Duodenal mucosa (tissue), 2 donors: ENCODE results near the gene EXOC7.

Source experiments
- H3K27ac ChIP-seq: one replicate; pipeline ENCODE4 v1.7.0; 2013; ENCODE audit warnings: low read depth, low read length
- H3K27me3 ChIP-seq, 2 donors: one replicate each; pipeline ENCODE4 v1.7.0; 2013; ENCODE audit warnings: low read length in 2 of 2, control low read depth in 1 of 2; ENCODE audit not compliant: insufficient read depth in 2 of 2, control insufficient read depth in 1 of 2
- H3K36me3 ChIP-seq, 2 donors: one replicate each; pipeline ENCODE4 v1.7.0; 2013; ENCODE audit warnings: low read length in 2 of 2, control low read depth in 1 of 2; ENCODE audit not compliant: insufficient read depth in 2 of 2, control insufficient read depth in 1 of 2
- H3K4me1 ChIP-seq, 2 donors: one replicate each; pipeline ENCODE4 v1.7.0; 2013; ENCODE audit warnings: low read length in 2 of 2, control low read depth in 1 of 2; ENCODE audit not compliant: insufficient read depth in 2 of 2, control insufficient read depth in 1 of 2
- H3K4me3 ChIP-seq, 2 donors: one replicate each; pipeline ENCODE4 v1.7.0; 2013; ENCODE audit warnings: low read length in 2 of 2, low read depth in 1 of 2
- H3K9ac ChIP-seq, 2 donors: one replicate each; pipeline ENCODE4 v1.7.0; 2013; ENCODE audit warnings: low read length in 2 of 2, low read depth in 1 of 2
- H3K9me3 ChIP-seq, 2 donors: one replicate each; pipeline ENCODE4 v1.7.0; 2013; ENCODE audit warnings: low read length in 2 of 2, control low read depth in 1 of 2; ENCODE audit not compliant: control insufficient read depth in 1 of 2

The EXOC7 gene, protein sequence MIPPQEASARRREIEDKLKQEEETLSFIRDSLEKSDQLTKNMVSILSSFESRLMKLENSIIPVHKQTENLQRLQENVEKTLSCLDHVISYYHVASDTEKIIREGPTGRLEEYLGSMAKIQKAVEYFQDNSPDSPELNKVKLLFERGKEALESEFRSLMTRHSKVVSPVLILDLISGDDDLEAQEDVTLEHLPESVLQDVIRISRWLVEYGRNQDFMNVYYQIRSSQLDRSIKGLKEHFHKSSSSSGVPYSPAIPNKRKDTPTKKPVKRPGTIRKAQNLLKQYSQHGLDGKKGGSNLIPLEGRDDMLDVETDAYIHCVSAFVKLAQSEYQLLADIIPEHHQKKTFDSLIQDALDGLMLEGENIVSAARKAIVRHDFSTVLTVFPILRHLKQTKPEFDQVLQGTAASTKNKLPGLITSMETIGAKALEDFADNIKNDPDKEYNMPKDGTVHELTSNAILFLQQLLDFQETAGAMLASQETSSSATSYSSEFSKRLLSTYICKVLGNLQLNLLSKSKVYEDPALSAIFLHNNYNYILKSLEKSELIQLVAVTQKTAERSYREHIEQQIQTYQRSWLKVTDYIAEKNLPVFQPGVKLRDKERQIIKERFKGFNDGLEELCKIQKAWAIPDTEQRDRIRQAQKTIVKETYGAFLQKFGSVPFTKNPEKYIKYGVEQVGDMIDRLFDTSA

DNA sequence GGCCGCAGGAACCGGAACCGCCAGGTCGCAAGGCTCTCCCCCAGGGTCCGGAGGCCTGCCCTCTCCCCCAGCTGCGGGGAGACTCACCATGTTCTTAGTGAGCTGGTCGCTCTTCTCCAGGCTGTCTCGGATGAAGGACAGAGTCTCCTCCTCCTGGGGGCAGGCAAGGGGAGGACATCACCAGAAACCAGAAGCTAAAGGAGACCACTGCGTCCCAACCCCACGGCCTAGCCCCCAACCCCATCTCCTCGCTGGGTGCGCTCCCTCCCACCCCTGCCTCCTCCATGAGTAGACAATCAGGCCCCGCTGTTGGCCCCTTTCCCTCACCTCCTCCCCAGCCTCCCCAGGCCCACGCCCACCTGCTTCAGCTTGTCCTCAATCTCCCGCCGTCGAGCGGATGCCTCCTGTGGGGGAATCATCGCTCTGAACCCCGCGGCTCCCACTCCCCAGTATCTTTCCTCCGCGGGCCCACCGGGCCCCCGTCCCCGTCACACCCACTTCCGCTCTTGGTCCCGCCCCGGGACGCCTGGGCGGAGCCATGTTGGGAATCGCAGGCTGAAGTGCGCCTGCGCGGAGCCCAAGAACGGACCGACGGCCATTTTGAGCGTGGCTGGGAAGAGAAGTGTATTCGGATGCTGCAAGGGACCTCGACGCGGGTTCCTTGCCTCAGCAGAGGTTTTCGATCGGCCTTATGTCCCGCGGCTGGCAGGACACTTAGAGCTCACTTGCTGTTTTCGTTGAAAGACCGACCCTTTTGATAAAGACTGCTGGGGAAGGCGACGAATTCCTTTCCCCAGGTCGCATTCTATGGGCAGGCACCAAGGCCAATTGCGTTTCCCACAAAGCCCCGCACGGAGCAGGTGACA lies at the start of gene EXOC7:
Gene EXOC7 (minus strand): TSS at position 514 of the 866 bp plus-strand sequence. CDS start 95 bp downstream, at position 419.
- H3K27ac ChIP-seq, result peak within 1 kb of the TSS; percentile 43
- H3K4me1 ChIP-seq, result peaks cover 15 to 16% of the 10 kb centered on the region in 2 donors
- H3K9ac ChIP-seq, result peak within 1 kb of the TSS; percentile 80 to 87
- peaks cover 11 to 24% of the 10 kb centered on the region in 2 donors for H3K36me3 ChIP-seq
- H3K9me3 ChIP-seq, result no peaks in the 10 kb centered on the region
- no peaks in the 10 kb centered on the region for H3K27me3 ChIP-seq
- peak within 1 kb of the TSS; percentile 79 to 91 for H3K4me3 ChIP-seq

DNA sequence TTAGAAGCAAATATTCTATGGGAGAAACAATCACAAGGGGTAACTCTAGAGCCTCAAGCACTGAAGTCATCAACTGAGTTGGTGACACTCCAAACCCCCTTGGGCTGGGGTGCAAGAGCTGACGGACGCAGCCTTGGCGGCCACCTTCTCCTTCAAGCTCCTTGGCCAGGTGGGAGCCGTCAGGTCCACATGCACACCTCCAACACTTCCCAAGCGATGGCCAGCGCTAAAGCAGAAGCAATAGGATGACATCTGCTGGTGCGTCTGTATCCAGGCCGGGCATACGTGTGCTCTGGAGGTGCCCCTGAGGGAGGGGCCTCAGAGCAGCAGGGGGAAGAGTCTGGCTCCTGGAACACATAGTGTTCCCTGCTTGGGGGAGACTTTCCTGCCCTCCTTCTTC lies 49.6 kb upstream of the EXOC7 start:
- H3K36me3 ChIP-seq, result peaks cover 10 to 48% of the 10 kb centered on the region in 2 donors
- no peaks in the 10 kb centered on the region for H3K9me3 ChIP-seq
- no peaks in the 10 kb centered on the region for H3K4me1 ChIP-seq
- H3K9ac ChIP-seq, result no peak overlapping the region
- no peak overlapping the region for H3K27ac ChIP-seq
- H3K4me3 ChIP-seq, result no peak overlapping the region
- no peaks in the 10 kb centered on the region for H3K27me3 ChIP-seq

DNA sequence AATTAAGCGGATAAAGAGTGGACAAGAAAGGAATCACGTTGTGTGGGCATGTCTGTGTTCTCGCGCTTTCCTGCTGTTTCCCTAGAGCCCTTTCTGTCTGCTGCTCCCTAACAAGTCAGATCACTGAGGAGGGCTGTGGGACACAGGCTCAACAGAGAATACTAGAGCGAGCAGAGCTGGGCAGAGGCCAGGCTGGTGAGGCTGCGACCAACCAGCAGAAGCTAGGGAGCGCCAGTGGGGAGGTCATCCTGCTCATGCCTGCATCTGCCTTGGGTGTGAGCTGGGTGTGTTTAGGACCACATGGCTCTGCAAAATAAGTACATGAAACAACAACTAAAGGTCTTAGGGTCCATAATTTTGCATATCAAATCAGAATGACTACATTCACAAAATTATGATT lies 49.0 kb upstream of the EXOC7 start:
- no peak overlapping the region for H3K4me3 ChIP-seq
- no peak overlapping the region for H3K9ac ChIP-seq
- no peak overlapping the region for H3K27ac ChIP-seq
- peaks cover 8 to 43% of the 10 kb centered on the region in 2 donors for H3K36me3 ChIP-seq
- no peaks in the 10 kb centered on the region for H3K27me3 ChIP-seq
- H3K4me1 ChIP-seq, result no peaks in the 10 kb centered on the region
- no peaks in the 10 kb centered on the region for H3K9me3 ChIP-seq

DNA sequence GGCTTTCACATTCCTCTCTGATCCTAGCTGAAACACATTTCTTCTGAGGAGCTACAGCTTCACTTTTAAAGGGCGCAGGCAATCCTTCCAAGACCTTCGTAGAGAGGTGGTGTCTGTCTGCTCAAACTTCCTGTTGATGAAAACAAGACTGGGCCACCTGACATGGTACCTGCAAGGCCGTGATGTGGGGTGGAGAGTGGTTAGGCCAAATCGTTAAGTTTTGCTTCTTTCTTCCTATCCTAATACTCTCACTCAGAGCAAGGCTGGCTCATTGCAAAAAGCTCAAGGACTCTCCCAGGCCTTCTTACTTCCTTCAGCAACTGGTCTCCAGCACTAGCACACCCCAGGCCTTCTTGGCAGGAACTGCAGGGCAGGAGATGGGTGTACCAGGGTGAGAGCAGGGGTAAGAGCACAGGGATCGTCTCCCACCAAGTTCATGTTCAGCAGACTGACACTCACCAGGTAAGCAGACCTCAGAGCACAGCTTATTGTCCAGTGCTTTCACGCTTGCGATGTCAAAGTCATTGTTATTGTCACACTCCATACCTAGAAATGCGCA lies 48.4 kb upstream of the EXOC7 start:
- Histone ChIP-seq H3K4me1 (no peaks in the 10 kb centered on the region), H3K9ac (no peak overlapping the region), H3K4me3 (no peak overlapping the region), H3K27ac (no peak overlapping the region), H3K9me3 (no peaks in the 10 kb centered on the region), H3K27me3 (no peaks in the 10 kb centered on the region), H3K36me3 (peaks cover 8 to 43% of the 10 kb centered on the region in 2 donors)

DNA sequence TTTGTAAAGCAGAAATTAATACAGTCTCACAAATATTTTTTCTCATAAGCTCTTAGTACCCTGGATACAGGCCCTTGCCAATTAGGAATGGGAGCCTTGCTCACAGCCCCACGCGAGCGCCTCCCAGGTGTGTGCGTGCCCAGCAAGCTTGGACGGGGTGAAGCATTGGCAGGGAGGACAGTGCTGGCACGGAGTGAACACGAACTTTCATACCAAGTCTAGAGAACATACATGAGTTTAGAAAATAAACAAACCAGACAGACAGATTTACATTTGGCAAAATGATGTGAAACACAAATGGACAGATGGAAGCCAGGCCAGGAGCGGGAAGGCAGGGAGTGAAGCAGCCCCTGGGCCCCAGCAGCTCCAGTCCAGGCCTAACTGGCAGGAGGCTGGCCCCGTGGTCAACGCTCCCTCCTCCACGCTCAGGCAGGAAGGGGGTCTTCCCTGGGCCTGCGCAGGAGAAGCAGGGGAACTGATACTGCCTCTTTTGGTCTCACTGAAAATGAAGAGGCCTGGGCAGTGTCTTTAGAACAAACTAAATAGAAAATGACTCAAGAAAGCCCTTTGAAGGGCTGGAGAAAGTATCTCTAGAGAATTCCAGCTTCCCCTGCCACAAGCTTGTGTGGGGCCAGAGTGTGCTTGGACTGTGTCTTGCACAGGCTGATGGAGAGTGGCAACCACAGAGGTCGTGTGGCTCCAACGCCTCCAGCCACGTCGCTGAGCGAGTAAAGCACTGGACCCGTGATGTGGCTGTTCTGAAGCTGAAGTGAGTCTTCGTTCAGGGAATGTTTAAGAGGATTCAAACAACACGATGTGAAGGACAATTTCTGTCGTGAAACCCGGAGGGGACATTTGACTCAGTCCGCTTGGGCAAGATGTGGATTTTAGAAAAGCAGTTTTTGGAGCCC lies 47.4 kb upstream of the EXOC7 start:
- Histone ChIP-seq H3K4me3 (no peak overlapping the region), H3K9me3 (no peaks in the 10 kb centered on the region), H3K27ac (no peak overlapping the region), H3K36me3 (peaks cover 8 to 48% of the 10 kb centered on the region in 2 donors), H3K9ac (no peak overlapping the region), H3K27me3 (no peaks in the 10 kb centered on the region), H3K4me1 (peaks cover 1 to 2% of the 10 kb centered on the region in 2 donors)

DNA sequence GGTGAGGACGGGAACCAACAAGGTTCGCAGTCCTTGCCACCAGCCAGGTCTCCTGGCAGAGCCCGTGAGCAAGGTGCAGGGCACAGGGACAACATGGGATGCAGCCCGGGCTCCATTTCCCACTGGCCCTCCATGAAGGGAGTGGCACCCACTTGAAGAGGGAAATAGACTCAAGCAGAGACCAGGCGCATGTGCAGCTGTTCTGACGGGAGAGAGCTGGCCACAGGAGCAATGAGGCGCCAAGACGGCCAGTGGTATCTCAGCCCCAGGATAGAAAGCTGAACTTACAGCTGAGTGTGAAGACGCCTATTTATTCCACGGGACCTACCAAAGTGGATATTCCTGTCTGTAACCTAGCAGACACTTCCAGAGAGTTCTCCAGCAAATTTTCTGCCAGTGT lies 45.6 kb upstream of the EXOC7 start:
- H3K9ac ChIP-seq, result no peak overlapping the region
- H3K27ac ChIP-seq, result no peak overlapping the region
- H3K4me3 ChIP-seq, result no peak overlapping the region
- no peaks in the 10 kb centered on the region for H3K9me3 ChIP-seq
- peaks cover 7 to 13% of the 10 kb centered on the region in 2 donors for H3K4me1 ChIP-seq
- H3K27me3 ChIP-seq, result no peaks in the 10 kb centered on the region
- peaks cover 2 to 39% of the 10 kb centered on the region in 2 donors for H3K36me3 ChIP-seq

DNA sequence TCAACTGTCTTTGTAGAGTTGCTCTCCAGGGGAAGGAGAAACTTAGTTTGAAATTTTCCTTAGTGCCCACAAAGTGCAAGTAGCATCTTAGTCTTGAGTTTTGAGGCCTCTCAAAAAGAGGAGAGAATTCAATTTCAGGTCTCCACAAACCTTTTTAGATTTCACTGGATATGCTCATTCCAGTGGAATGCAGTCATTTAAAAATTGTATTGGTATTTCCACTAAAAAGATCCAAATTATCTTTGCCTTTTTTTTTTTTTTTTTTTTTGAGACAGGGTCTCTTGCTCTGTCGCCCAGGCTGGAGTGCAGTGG lies 44.4 kb upstream of the EXOC7 start:
- Histone ChIP-seq H3K27ac (no peak overlapping the region), H3K27me3 (no peaks in the 10 kb centered on the region), H3K36me3 (peaks cover 0 to 33% of the 10 kb centered on the region in 2 donors), H3K4me3 (no peak overlapping the region), H3K9ac (no peak overlapping the region), H3K4me1 (peaks cover 7 to 16% of the 10 kb centered on the region in 2 donors), H3K9me3 (no peaks in the 10 kb centered on the region)

DNA sequence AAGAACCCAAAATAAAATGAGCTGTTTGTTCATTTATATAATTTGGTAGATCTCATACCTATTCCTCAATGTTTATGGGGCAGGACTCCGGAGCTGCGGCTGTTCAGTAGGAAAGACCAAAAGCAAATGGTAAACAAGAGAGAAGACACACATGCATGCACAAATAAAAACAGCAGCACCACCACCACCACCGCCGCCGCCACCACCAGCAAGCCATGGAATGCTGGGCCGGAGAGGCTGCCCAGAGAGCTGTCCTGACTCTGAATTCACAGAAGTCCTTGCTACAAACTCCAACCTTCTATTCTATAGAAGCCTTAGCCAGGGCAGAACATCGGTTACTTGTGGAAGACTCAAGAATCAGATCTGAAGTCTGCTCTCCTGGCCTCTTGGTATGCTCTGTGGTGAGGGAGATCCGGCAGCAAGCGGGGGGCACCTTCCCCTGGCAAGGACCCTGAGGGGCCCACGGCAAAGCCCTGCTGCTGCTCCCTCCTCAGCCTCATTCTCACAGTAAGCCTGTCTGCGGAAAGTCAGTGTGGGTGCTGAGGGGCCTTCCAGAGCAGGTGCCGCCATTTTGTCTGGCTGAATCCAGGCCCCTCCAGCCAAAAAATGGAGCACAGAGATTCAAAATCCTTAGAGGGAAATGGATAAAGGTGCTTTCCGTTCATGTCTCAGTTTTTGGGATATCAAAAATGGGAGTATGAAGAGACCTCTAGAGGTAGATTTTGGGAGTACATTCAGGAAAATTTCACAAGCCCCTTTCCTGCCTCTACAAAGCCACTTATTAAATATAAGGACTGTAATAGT lies 43.8 kb upstream of the EXOC7 start:
- peaks cover 0 to 33% of the 10 kb centered on the region in 2 donors for H3K36me3 ChIP-seq
- no peak overlapping the region for H3K4me3 ChIP-seq
- H3K4me1 ChIP-seq, result peaks cover 7 to 16% of the 10 kb centered on the region in 2 donors
- no peaks in the 10 kb centered on the region for H3K27me3 ChIP-seq
- H3K9ac ChIP-seq, result no peak overlapping the region
- H3K9me3 ChIP-seq, result no peaks in the 10 kb centered on the region
- no peak overlapping the region for H3K27ac ChIP-seq
